SW 1271 (cell line): ENCODE data around the gene CROCC2.

Experiments used
- DNase-seq, 2 experiments: peaks; one replicate each; lab custom pipeline; 2025; lab: John Stamatoyannopoulos, UW

The CROCC2 gene

DNA sequence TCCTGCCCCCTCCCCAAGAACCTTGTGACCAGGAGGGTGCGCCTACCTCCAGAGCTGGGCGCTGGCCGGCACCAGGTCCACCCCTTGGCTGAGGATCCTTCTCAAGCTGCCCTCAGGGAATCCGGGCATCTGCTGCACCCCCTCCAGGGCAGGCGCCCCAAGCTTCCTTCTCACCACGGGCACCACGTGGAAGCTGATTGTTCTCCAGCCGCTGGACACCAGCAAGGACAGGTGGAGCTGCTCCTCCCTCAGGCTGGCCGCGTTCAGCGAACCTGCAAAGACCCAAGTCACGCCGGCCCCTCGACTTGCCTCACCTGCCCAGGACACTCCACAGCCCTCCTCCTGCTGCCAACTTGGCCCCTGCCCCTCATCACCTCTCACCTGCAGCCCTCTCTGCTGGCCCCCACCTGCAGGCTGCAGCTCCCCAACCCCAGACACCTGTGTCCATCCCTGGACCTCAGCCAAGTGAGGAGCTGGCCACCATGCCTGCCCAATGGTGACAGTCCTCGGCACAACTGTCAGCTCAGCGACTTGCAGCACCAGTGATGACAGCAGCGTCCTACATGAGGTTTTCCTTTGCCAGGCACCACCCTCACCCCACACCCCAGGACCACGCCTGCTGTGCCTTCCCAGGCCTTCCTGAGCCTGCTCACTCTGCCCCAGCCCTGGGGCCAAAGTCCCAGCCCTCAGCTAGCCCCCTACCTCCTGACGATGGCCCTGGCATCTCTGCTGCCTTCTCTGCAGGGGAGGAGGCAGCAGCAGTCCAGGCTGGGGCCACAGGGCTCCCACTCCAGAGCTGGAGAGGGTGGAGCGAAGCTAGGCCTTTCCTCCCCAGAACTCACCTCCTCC lies 14.4 kb upstream of the CROCC2 start:
- DNase-seq = no peak

DNA sequence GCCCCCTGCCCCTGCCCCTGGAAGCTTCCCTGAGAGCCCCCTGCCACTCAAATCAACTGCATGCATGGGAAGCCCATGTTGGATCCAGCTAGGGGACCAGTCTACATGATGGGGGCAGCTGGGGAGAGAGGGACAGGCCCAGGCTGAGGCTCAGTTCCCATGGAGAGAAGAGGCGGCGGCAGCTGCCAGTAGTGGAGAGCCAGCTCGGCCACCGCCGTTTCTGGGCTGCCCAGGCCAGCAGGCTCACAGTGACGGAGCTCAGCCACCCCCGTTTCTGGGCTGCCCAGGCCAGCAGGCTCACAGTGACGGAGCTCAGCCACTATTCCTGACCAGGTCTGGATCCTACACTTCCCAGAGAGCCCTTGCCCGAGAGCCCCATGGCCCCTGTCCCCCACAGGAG lies 13.8 kb upstream of the CROCC2 start:
- DNase-seq = no peak

DNA sequence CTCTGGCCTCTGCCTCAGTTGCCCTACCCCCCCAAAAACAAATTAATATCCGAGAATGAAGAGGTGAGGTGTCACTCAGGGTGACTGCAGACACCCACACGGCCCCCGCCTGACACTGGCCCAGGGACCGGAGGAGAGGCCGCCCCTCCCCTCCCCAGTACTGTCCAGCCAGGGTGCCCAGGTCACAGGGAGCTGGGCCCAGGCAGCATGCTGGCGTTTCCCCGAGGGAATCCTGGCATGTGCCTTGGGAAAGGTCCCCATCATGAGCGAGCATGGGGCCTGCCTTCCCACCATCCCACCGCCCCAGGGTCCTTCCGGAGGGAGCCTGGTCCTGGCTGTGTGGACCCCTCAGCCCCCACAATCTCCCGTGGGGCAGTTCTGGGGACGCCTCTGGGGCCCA lies 13.2 kb upstream of the CROCC2 start:
- DNase-seq = no peak

GRCh38 chr2:240893363-240893844 lies 12.7 kb upstream of the CROCC2 start:
- no peak for DNase-seq

DNA sequence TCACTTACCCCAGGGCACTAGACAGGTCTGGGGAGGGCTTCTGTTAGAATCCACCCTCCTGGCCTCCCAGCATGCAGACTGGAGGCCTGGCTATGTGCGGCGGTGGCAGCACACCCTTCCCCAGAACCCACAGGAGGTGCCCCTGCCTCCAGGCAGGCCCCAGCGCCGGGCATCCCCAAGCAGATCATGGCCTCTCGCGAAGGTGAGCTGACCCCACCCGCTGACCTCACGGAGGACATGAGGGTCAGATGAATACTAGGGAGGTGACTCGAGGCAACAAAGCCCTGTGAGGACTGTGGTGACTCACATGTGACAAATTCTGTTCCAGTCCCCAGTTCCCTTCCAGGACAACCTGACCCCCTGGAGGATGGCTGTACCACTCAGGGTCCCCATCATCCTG lies 12.1 kb upstream of the CROCC2 start:
- no peak for DNase-seq

DNA sequence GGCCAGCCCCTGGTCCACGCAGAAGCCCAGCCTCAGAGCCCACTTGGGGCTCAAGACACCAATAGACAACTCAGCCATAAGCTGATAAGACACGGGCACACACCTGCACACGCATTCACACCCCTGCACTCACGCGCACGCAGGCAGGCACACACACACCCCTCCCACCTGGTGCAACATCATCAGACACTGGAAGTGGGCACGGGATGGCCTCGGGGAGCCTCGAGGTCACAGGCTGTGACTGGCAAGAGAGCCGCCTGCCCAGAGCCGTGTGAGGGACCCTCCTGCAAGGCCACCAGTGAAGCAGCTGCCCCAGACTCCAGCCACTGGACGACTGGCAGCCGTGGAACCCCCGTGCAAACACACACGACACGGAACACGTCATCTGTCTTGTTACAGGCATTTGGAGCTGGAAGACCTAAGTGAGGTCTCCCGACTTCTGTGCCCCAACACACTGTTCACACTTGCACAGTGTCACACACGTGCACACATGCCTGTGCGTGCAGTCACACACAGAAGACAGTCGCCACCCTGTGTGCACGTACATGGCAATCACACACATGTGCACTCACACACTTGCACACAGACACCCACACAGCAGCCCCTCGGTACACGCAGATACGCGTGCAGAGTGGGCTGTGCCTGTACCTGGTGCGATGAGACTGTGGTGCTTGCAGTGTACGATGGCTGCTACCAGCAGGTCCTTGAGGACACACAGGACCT lies 11.1 kb upstream of the CROCC2 start:
- DNase-seq = no peak

DNA sequence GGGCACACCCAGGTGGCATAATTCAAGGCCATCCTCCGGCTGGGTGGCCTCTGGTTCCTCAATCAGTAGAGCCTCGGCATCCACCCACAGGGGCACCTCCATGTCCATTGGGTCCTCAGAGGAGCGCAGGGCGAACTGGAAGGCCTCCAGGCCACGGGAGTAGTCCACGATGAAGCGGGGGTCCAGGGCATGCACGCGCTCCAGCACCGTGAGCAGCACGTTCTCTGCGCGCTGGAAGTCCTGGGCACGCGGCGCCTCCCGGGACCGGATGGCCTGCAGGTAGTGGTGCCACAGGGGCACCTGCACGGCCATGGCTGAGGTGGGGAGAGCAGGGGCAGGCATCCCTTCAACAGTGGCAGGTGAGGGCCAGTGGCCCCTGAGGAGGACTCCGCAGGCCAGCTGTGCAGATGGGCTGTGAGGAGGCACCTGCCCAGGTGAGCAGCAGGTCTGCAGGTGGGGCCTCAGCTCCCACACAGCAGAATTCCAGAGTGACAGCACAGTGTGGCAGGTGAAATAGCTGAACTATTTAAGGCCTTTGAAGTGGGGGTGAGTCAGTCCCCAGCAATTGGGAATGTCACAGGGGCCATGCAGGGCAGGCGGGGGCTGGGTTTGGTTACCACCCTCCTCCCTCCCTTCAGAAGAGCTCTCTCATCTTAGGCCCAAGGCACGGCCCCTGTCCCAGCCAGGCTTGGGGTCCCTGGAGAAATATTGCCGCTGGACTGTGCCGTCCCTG lies 10.3 kb upstream of the CROCC2 start, which contains the start of gene MAB21L4:
TSS of gene MAB21L4 (minus strand) at position 501 of the 733 bp plus-strand sequence. CDS start at position 342, 159 bp downstream.
- no peak for DNase-seq

- DNase-seq = no peak
These were observed 9.7 kb upstream of the CROCC2 start for GRCh38 chr2:240896394-240896793.

DNA sequence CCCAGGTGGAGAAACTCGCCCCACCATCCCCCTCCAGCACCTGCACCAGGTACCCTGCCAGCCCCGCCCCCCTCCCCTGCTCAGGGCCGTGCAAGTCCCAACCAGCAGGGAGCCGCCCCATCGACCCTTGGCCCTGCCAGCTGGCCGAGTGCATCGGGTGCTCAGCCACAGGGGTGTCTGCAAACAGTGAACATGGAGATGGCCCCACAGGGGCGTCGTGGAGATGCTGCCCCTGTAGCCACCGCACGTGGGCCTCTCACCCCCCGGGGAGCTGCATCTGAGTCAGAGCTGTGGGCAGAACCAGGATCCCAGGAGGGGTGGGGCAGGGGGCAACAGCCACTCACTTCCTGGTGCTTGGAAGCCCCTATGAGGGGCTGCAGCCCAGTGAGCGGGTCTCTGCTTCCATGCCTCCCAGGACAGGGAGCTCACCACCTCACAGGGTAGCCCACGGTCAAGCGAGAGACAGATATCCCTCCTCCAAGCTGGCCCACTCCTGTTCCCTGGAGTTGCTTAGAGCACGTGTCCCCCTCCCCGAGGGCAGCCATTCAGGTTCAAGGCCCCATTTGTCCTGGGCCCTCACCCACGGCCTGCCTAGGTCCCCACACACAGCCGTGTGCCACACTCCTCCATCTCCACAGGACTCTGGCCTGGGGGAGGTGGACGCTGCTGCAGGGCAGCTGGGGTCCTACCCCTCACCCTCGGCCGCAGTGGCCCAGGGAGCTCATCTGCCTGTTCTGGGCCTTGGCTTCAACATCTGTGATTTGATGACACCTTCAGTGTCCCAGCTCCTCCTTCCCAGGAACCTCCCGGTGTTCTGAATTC lies 9.1 kb upstream of the CROCC2 start:
- DNase-seq = no peak

GRCh38 chr2:240898108-240898730 lies 7.9 kb upstream of the CROCC2 start:
- DNase-seq = no peak

GRCh38 chr2:240898731-240899467 lies 7.2 kb upstream of the CROCC2 start:
- DNase-seq = no peak

DNA sequence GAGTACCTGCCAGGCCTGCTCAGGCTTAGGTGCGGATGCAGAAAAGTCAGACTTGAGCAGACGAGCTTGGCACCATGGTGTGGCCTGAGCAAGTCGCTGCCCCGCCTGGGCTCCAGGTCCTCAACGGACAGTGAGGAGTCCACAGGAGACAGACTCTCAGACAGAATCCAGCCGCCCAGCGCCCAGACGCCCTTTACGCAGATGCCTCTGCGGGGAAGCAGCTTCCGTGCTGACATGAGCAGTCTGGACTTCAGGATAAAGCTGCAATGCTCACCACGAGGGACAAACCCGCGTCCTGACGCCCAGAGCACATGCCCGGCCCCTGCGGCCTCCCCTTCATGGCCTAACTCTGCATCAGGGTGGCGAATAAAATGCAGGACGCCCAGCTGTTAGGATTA lies 6.7 kb upstream of the CROCC2 start:
- no peak for DNase-seq

GRCh38 chr2:240900141-240900860 lies 5.8 kb upstream of the CROCC2 start:
- no peak for DNase-seq

- DNase-seq = no peak
These were observed 4.0 kb upstream of the CROCC2 start for GRCh38 chr2:240901986-240902614.

DNA sequence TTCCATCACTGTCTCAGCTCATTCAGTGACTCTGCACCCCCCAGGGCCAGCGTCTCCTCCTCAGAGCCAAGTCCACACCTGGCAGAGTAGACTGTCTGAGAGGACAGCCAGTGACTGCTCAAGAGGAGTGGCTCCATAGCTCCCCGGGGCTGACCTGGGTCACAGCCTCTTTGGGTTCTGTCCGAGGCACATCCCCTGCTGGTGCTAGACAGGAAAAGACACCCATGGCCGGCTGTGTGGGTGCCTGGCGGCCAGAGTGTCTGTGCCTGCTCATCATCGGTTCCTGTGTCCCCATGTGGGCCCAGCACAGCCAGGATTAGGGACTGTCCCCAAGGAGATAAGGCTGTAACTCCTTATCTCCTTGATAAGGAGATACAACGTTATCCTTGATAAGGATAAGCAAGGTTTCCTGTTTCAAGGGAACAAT lies 3.5 kb upstream of the CROCC2 start:
- DNase-seq = no peak

- DNase-seq = no peak
These were observed 2.7 kb upstream of the CROCC2 start for GRCh38 chr2:240903191-240904060.

GRCh38 chr2:240904216-240905175 lies 1.6 kb upstream of the CROCC2 start:
- no peak for DNase-seq
